ENCODE data around the gene FBXO9.
"Not testable (repeated sequence)": the region's sequence is repeated elsewhere in the genome, so short reads cannot be mapped to it uniquely, and the experiment has no call there.

FBXO9 gene

GRCh38 chr6:53048431-53049195, 16.6 kb upstream of the FBXO9 start:
- DNase-seq = no peak

GRCh38 chr6:53049415-53049814, 15.8 kb upstream of the FBXO9 start:
- DNase-seq = no peak

DNA sequence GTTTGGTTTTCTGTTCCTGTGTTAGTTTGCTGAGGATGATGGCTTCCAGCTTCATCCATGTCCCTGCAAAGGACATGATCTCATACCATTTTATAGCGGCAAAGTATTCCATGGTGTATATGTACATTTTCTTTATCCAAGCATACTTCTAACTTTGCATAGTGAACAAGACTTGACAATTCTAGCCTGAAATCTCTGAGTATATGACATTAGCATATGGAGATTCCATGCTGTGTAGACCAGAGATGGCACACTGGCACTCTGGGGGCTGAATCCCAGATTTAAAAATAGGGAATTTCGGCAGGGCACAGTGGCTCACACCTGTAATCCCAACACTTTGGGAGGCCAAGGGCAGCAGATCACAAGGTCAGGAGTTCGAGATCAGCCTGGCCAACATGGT, 13.1 kb upstream of the FBXO9 start:
- DNase-seq = not testable (repeated sequence)

GRCh38 chr6:53054532-53054931, 10.7 kb upstream of the FBXO9 start:
- no peak for DNase-seq

DNA sequence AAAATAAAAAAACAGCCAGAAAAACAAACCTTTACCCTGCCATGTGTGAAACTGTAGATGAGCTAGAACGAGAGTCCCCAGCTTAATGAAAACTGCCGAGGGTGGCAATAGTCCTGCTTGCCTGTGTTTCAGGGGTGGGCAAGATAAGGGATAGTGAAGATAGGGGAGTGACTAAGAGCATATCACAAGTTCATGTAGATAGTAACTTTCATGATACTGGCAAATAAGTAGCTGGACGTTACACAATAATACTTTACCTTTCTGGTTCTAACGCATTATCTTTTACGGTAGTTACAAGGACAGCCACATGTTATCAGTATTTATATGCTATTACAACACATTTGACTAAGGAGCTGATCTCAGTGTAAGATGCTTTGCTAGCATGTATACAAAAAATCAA, 9.3 kb upstream of the FBXO9 start:
- no peak for DNase-seq

DNA sequence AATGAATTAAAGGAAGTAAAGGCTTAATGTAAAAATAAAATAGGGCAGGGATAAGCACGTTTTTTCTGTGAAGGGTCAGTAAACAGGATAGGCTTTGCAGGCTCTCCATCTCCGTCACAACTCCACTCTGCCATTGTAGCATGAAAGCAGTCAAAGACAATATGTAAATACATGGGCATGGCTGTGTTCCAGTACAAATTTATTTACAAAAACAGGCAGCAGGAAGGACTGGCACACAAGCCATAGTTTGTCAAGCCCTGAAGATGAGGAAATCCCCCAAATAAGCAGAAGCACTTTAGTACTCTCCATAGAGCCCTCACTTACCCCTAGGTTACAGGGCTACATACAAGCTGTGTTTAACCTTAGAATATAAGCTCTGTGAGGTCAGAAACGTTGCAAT, 8.9 kb upstream of the FBXO9 start:
- no peak for DNase-seq

DNA sequence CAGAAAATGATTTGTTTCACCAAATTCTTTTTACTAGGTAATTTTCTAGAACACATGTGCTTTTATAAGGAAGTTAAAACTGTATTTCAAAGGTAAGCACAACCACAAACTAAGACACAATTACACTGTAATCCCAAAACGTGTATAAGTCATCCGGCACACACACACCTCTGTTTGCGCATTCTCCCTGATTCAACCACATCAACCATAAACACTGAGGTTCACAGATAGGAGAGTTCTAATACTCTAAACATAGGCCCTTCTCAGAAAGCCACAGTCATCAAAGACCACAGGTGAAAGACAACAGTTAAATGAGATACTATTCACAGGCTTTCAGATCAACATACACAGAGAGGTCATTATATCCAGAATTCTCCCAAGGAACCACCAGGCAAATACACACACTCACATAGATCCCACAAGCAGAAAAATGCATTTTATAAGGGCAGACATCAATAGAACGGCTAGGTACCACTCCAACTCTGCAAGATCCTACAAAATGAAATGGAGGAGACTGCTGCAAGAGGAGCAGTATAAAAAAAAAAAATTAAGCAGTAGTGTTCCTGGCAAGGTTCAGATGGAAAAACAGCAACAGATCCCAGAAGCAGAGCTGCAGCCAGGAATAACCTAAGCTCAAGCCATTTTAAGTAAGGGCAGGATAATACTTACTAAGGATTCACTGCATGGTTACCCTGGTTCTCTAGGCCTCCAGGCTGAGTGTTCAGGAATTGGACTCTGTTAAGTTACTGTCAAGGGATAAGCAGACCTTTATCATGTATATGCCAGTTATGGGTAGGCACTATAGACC, 6.6 kb upstream of the FBXO9 start:
- no peak for DNase-seq

GRCh38 chr6:53059648-53060589, 5.3 kb upstream of the FBXO9 start:
- no peak for DNase-seq

DNA sequence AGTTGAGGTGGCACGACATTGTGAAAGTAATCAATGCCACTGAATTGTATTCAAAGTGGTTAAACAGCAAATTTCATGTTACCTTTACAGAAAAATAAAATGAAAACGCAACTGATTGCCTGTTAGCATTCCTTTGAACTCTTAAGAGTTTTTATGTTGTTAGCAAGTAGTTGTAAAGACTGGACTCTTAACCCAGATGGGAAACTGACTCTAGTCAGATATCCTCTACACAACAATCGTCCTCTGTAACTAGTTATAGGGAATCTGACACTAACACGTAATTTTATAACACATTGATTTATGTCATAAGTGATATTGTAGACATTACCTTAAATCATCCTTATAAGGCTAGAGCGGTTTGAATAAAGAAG, 3.0 kb upstream of the FBXO9 start:
- DNase-seq = peak in 1 of 2 experiments; percentile 14

DNA sequence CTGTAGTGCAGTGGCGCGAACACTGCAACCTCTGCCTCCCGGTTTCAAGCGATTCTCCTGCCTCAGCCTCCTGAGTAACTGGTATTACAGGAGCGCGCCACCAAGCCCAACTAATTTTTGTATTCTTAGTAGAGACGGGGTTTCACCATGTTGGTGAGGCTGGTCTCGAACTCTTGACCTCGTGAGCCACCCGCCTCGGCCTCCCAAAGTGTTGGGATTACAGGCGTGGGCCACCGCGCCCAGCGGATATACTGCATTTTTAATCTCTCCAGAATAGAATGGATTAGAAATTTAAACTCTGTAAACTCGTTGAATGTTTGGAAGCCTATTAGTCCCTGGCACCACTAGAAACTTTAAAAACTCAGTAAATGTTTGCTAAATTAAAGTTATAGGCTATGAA, 949 bp upstream of the FBXO9 start:
- not testable (repeated sequence) for DNase-seq

GRCh38 chr6:53064726-53065265, 408 bp upstream of the FBXO9 start:
- peak; percentile 88 to 96 for DNase-seq

DNA sequence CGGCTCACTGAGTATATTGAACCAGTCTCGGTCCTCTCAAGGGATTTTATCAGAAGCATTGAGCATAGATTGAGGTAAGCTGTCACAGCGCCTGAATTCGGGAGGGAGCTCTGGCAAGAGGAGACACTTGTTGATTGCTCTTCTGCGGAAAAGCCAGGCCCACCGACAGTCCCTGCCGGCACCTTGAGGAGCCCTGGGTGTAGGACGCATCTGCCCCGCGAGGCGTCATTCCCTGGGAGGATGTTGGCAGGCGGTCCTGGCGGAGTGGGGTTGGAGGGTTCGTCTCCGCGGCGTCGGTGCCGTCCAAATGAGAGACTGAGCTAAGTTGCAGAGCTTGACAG, 843 bp downstream of the FBXO9 start:
- peak; percentile 45 to 48 for DNase-seq

DNA sequence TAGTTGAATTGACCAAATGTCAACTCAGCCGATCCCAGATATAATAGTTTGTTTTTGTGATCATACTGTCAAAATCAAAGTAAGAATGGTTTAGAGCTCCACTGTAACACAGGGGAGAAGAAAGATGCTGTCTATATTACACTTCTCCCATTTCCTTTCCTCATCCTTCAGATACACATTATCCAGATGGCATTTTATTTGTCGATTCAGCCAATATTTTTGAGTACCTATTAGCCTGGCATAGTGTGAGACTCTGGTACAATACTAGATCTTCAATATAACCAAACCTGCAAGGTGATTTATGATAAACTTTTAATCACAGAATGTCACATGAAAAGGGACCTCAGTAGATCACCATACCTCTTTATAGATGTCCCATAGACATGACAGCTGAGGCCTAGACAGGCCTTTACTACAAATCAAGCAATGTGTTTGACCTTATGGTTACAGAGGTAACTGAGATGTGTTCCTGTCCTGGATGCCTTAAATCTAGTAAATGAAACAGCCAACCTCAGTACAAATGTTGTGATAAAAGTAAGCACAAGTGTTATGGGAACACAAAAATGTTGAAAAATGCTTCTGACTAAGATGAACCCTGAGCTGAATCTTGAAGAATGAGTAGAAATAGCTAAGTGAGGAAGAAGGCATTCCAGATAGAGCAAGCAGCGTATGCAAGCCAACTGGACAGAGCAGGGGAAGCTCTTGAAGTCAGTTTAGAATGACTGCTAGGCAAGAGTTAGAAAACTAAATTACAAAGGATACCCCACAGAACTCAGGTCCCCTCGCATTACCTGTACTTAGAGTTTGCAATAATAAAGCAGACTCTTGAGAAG, 1.9 kb downstream of the FBXO9 start:
- peak in 1 of 2 experiments; percentile 14 for DNase-seq

- no peak for DNase-seq
Observed at GRCh38 chr6:53067849-53068361, 2.7 kb downstream of the FBXO9 start.

DNA sequence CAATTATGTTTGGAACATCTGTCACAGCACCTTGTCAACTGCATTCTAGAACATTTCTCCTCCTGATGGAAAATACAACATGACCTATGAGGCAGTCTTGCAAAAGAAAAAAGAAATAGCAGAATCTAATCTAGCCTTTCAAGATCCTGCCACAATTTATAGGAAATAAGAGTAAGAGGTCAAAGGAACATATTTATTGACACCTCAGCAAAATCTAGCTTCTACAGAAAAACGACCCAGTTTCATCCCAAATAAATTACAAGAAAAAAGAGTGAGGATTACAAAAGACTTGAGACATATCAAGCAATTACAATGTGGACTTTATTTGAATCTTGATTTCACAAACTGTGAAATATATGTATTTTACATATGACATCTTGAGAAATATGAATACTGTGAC, 4.2 kb downstream of the FBXO9 start:
- no peak for DNase-seq

- no peak for DNase-seq
Observed at GRCh38 chr6:53070806-53071205, 5.6 kb downstream of the FBXO9 start.

- DNase-seq = no peak
Observed at GRCh38 chr6:53074347-53074746, 9.1 kb downstream of the FBXO9 start.

DNA sequence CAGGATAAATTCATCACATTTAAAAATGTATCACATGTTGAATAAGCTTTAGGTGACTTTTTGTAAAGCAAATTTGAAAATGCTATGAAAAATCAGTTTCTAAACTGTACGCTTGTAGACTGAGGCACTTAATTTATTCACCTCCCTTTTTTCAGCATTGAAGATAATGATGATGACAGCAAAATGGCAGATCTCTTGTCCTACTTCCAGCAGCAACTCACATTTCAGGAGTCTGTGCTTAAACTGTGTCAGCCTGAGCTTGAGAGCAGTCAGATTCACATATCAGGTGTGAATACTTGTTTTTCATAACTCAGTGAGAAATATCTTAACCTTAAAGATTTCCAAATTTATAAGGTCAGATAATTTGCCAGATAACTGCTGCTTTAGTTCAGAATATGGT, 15.6 kb downstream of the FBXO9 start:
- DNase-seq = no peak

- no peak for DNase-seq
Observed at GRCh38 chr6:53086302-53086701, 21.1 kb downstream of the FBXO9 start.

GRCh38 chr6:53089948-53090347, 24.7 kb downstream of the FBXO9 start:
- DNase-seq = no peak

GRCh38 chr6:53090576-53090975, 25.4 kb downstream of the FBXO9 start:
- no peak for DNase-seq

GRCh38 chr6:53095270-53095669, 30.1 kb downstream of the FBXO9 start:
- DNase-seq = no peak

Measured in NCI-H524 (cell line).